Iris pigment epithelial cell (primary cell): ENCODE results near the gene NEXMIF.
"Not testable (repeated sequence)": the region's sequence is repeated elsewhere in the genome, so short reads cannot be mapped to it uniquely, and the experiment has no call there.

Experiments
- DNase-seq: peaks from one replicate; pipeline ENCODE4 v3.0.0-alpha.2; 2011; ENCODE audit warnings: low read depth

The NEXMIF gene

GRCh38 chrX:74788545-74789086 is 136.6 kb downstream of the NEXMIF start:
- DNase-seq = no peak

GRCh38 chrX:74784629-74785028 is 140.6 kb downstream of the NEXMIF start:
- no peak for DNase-seq

DNA sequence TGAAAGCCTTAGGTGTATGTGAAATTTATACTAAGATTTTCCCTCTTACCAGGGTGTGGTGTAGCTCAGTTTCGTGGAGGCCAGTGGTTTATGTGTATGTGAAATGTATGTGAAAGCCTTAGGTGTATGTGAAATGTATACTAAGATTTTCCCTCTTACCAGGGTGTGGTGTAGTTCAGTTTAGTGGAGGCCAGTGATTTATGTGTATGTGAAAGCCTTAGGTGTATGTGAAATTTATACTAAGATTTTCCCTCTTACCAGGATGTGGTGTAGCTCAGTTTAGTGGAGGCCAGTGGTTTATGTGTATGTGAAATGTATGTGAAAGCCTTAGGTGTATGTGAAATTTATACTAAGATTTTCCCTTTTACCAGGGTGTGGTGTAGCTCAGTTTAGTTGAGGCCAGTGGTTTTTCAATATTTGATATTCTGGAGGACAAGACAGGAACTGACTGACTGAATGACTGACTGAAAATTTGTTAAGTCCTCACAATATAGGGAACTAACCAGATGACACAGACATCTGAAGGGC is 143.7 kb downstream of the NEXMIF start:
- DNase-seq = no peak

DNA sequence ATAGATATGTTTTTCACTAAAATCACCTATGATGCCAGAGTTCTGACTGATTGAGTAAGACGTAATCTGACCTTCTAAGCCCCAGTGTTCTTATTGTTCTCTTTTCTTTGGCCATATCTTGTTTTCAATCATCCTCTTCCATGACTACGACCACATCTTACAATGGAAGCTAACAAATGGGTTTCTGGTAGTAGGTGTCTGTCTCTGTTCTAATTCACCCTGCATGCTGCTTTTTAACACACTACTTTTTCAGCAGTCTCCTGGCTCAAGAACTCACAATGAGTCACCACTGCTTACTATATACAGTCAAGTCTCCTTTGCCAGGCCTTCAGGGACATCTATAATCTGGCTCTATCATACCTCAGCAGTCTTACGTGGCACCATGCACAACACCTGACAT is 146.1 kb downstream of the NEXMIF start:
- DNase-seq = no peak

- no peak for DNase-seq
Observed at GRCh38 chrX:74774988-74775387, 150.3 kb downstream of the NEXMIF start.

DNA sequence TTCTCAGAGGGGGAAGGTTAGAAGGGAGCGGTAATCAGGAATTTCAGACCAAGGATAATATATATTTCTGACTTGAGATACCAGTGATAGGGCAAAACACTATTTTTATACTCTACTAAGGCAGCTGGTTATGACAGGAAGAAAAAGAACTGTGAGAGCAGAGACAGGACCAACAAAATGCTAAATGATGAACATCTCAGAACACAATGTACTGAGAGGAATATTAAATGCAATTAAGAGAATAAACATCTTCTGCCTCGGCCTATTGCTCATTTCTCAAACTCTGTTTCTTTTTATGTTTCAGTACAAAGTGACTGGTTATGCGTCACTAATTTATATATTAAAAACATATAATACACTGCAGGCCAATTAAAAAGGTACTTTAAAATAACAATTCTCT is 188.8 kb downstream of the NEXMIF start:
- no peak for DNase-seq

- no peak for DNase-seq
Observed at GRCh38 chrX:74705269-74705668, 220.0 kb downstream of the NEXMIF start.

- DNase-seq = not testable (repeated sequence)
Observed at GRCh38 chrX:74701343-74701742, 223.9 kb downstream of the NEXMIF start.

GRCh38 chrX:74684466-74684865 is 240.8 kb downstream of the NEXMIF start:
- DNase-seq = no peak
